WTC11 (cell line): ENCODE data around the gene CNTNAP2. TPM values are rescaled to one million over a fixed set of nuclear protein-coding genes. Genes with fewer than 3 reads are reported as not detected.

Experiments used
- ATAC-seq: fragments of 200-7000 bp; cut with Tn5 transposase; 2 replicates; pipeline ENCODE4 v1.10.0; 2021; ENCODE audit warnings: mild to moderate bottlenecking, moderate library complexity
- CTCF ChIA-PET: fragments of 300-600 bp; sonication (Branson Sonifier 250); formaldehyde crosslinking; loops from one replicate; lab custom pipeline; 2021; ENCODE audit warnings: antibody characterized with exemption; lab: Charles Lee
- POLR2A ChIA-PET: fragments of 350-600 bp; sonication (Branson Sonifier 250); formaldehyde crosslinking; loops from one replicate; lab custom pipeline; 2021; ENCODE audit warnings: antibody characterized with exemption; lab: Charles Lee
- DNase-seq: peaks from one replicate; pipeline ENCODE4 v3.0.0; 2021; ENCODE audit warnings: low spot score
- H3K27ac Mint-ChIP-seq: 2 replicates; pipeline ENCODE4 v1.8.0; 2021; ENCODE audit warnings: mixed read lengths
- H3K27me3 Mint-ChIP-seq: 2 replicates; pipeline ENCODE4 v1.8.0; 2021; ENCODE audit warnings: low read depth, mild to moderate bottlenecking, moderate library complexity, mixed read lengths
- H3K36me3 Mint-ChIP-seq: 2 replicates; pipeline ENCODE4 v1.8.0; 2021; ENCODE audit warnings: mixed read lengths
- H3K4me1 Mint-ChIP-seq: 2 replicates; pipeline ENCODE4 v1.8.0; 2022; ENCODE audit warnings: mixed read lengths
- H3K4me3 Mint-ChIP-seq: 2 replicates; pipeline ENCODE4 v1.8.0; 2021; ENCODE audit warnings: mild to moderate bottlenecking, moderate library complexity, mixed read lengths
- H3K9me3 Mint-ChIP-seq: 2 replicates; pipeline ENCODE4 v1.8.0; 2021; ENCODE audit warnings: mixed read lengths
- AFF4 ChIP-seq: sonication (generic); formaldehyde crosslinking; IDR thresholded peaks from 2 replicates; pipeline ENCODE4 v1.8.1; 2023; ENCODE audit warnings: mild to moderate bottlenecking, missing genetic modification reagents, borderline replicate concordance
- E2F1 ChIP-seq: sonication (generic); formaldehyde crosslinking; IDR thresholded peaks from 2 replicates; pipeline ENCODE4 v1.8.0; 2022; ENCODE audit warnings: mild to moderate bottlenecking, missing genetic modification reagents
- E2F5 ChIP-seq: sonication (generic); formaldehyde crosslinking; IDR thresholded peaks from 2 replicates; pipeline ENCODE4 v1.8.1; 2022; ENCODE audit warnings: mild to moderate bottlenecking, moderate library complexity, missing genetic modification reagents
- ELF4 ChIP-seq: sonication (generic); formaldehyde crosslinking; IDR thresholded peaks from 2 replicates; pipeline ENCODE4 v1.8.1; 2022; ENCODE audit warnings: low read depth, mild to moderate bottlenecking, moderate library complexity, missing genetic modification reagents
- GTF2I ChIP-seq: fragments of 250-450 bp; sonication (Bioruptor Pico); conservative IDR thresholded peaks from 2 replicates; pipeline ENCODE4 v1.4.0; 2021; ENCODE audit warnings: mild to moderate bottlenecking
- HMGA2 ChIP-seq: fragments of 250-450 bp; sonication (Bioruptor Pico); IDR thresholded peaks from 2 replicates; pipeline ENCODE4 v1.4.0; 2021; ENCODE audit warnings: mild to moderate bottlenecking, moderate library complexity
- TEAD1 ChIP-seq: sonication (generic); formaldehyde crosslinking; IDR thresholded peaks from 2 replicates; pipeline ENCODE4 v1.8.0; 2022; ENCODE audit warnings: mild to moderate bottlenecking, missing genetic modification reagents
- TP53 ChIP-seq: sonication (generic); formaldehyde crosslinking; IDR thresholded peaks from 2 replicates; pipeline ENCODE4 v1.8.1; 2023; ENCODE audit warnings: mild to moderate bottlenecking, missing genetic modification reagents
- ZBTB21 ChIP-seq: sonication (generic); formaldehyde crosslinking; IDR thresholded peaks from 2 replicates; pipeline ENCODE4 v1.8.1; 2023; ENCODE audit warnings: mild to moderate bottlenecking, missing genetic modification reagents, borderline replicate concordance
- ZMAT4 ChIP-seq: fragments of 250-450 bp; sonication (Bioruptor Pico); IDR thresholded peaks from 2 replicates; pipeline ENCODE4 v1.9.0; 2021; ENCODE audit warnings: mild to moderate bottlenecking
- ZNF396 ChIP-seq: fragments of 250-450 bp; sonication (Bioruptor Pico); IDR thresholded peaks from 2 replicates; pipeline ENCODE4 v1.8.0; 2021; ENCODE audit warnings: mild to moderate bottlenecking, moderate library complexity, borderline replicate concordance
- total RNA-seq: library from RNA; stranded (reverse); gene quantifications from 3 replicates; pipeline ENCODE4 v1.2.3, GENCODE V29; 2021
- TF ChIP-seq, protein P1 (sequence below): sonication (generic); formaldehyde crosslinking; IDR thresholded peaks from 2 replicates; pipeline ENCODE4 v1.8.1; 2022; ENCODE audit warnings: mild to moderate bottlenecking, missing genetic modification reagents, moderate library complexity, borderline replicate concordance
- TF ChIP-seq, protein P2 (sequence below): sonication (generic); formaldehyde crosslinking; IDR thresholded peaks from 2 replicates; pipeline ENCODE4 v1.8.1; 2023; ENCODE audit warnings: mild to moderate bottlenecking, missing genetic modification reagents, moderate library complexity
- TF ChIP-seq, protein P3 (sequence below): fragments of 250-450 bp; sonication (Bioruptor Pico); IDR thresholded peaks from 2 replicates; pipeline ENCODE4 v1.9.0; 2021; ENCODE audit warnings: mild to moderate bottlenecking, borderline replicate concordance

Gene CNTNAP2
- total RNA-seq, 1 experiment from 2014 or later, result 63.8 TPM

DNA sequence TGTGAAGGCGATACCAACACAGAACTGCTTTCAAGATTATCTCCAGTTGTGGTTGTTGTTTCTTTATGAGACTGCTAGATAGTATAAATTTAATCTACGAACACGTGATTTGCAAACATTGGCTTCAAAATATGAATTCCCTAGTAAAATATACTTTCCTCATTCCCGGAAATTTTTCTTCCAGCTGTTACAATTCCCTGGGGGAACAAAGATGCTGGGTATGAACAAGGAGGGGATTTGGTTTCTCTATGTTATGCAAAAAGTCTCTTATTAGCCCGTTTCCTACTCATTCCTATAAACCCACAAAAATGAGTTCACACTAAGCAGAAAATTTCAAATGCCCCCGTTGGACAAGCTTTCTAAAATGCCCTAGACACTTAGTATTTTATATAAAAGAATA lies 928.3 kb downstream of the CNTNAP2 start:
- H3K4me1 Mint-ChIP-seq, result peaks cover 4% of the 10 kb centered on the region
- DNase-seq (no peak), ATAC-seq (no peak)
- TF ChIP-seq ELF4 (CRISPR knock-in tag) (no peak), E2F5 (no peak), ZNF396 (CRISPR knock-in tag) (no peak), GTF2I (CRISPR knock-in tag) (no peak), ZMAT4 (CRISPR knock-in tag) (no peak), AFF4 (no peak), TEAD1 (CRISPR knock-in tag) (no peak), TP53 (CRISPR knock-in tag) (no peak), HMGA2 (no peak), ZBTB21 (CRISPR knock-in tag) (no peak), E2F1 (CRISPR knock-in tag) (no peak)
- TF ChIP-seq, protein P1, sequence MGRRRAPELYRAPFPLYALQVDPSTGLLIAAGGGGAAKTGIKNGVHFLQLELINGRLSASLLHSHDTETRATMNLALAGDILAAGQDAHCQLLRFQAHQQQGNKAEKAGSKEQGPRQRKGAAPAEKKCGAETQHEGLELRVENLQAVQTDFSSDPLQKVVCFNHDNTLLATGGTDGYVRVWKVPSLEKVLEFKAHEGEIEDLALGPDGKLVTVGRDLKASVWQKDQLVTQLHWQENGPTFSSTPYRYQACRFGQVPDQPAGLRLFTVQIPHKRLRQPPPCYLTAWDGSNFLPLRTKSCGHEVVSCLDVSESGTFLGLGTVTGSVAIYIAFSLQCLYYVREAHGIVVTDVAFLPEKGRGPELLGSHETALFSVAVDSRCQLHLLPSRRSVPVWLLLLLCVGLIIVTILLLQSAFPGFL, result no peak
- TF ChIP-seq, protein P2, sequence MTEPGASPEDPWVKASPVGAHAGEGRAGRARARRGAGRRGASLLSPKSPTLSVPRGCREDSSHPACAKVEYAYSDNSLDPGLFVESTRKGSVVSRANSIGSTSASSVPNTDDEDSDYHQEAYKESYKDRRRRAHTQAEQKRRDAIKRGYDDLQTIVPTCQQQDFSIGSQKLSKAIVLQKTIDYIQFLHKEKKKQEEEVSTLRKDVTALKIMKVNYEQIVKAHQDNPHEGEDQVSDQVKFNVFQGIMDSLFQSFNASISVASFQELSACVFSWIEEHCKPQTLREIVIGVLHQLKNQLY, result no peak
- TF ChIP-seq, protein P3, sequence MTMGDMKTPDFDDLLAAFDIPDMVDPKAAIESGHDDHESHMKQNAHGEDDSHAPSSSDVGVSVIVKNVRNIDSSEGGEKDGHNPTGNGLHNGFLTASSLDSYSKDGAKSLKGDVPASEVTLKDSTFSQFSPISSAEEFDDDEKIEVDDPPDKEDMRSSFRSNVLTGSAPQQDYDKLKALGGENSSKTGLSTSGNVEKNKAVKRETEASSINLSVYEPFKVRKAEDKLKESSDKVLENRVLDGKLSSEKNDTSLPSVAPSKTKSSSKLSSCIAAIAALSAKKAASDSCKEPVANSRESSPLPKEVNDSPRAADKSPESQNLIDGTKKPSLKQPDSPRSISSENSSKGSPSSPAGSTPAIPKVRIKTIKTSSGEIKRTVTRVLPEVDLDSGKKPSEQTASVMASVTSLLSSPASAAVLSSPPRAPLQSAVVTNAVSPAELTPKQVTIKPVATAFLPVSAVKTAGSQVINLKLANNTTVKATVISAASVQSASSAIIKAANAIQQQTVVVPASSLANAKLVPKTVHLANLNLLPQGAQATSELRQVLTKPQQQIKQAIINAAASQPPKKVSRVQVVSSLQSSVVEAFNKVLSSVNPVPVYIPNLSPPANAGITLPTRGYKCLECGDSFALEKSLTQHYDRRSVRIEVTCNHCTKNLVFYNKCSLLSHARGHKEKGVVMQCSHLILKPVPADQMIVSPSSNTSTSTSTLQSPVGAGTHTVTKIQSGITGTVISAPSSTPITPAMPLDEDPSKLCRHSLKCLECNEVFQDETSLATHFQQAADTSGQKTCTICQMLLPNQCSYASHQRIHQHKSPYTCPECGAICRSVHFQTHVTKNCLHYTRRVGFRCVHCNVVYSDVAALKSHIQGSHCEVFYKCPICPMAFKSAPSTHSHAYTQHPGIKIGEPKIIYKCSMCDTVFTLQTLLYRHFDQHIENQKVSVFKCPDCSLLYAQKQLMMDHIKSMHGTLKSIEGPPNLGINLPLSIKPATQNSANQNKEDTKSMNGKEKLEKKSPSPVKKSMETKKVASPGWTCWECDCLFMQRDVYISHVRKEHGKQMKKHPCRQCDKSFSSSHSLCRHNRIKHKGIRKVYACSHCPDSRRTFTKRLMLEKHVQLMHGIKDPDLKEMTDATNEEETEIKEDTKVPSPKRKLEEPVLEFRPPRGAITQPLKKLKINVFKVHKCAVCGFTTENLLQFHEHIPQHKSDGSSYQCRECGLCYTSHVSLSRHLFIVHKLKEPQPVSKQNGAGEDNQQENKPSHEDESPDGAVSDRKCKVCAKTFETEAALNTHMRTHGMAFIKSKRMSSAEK (CRISPR knock-in tag), result no peak
- peaks cover 4% of the 10 kb centered on the region for H3K9me3 Mint-ChIP-seq
- no peaks in the 10 kb centered on the region for H3K27me3 Mint-ChIP-seq
- H3K4me3 Mint-ChIP-seq, result no peak overlapping the region
- no peak overlapping the region for H3K27ac Mint-ChIP-seq
- POLR2A ChIA-PET, result no interaction called here
- CTCF ChIA-PET, result no interaction called here
- no peaks in the 10 kb centered on the region for H3K36me3 Mint-ChIP-seq
